HepG2 (cell line): ENCODE results near the gene SYCE1L. TPM values are rescaled to one million over a fixed set of nuclear protein-coding genes. Genes with fewer than 3 reads are reported as not detected.

ENCODE experiments used
- CSRNP1 ChIP-seq: sonication (generic); formaldehyde crosslinking; IDR thresholded peaks from 2 replicates; pipeline ENCODE4 v1.8.1; 2023; ENCODE audit warnings: mild to moderate bottlenecking, missing genetic modification reagents
- CTCF ChIP-seq: sonication (generic); formaldehyde crosslinking; IDR thresholded peaks from 2 replicates; pipeline ENCODE4 v1.5.0; 2020; ENCODE audit warnings: mild to moderate bottlenecking, missing genetic modification reagents, moderate library complexity
- DNMT1 ChIP-seq: sonication (generic); formaldehyde crosslinking; IDR thresholded peaks from 2 replicates; pipeline ENCODE4 v1.5.1; 2020; ENCODE audit warnings: mild to moderate bottlenecking, missing genetic modification reagents
- HDAC1 ChIP-seq: sonication (generic); formaldehyde crosslinking; IDR thresholded peaks from 2 replicates; pipeline ENCODE4 v1.5.1; 2020; ENCODE audit warnings: mild to moderate bottlenecking, missing genetic modification reagents
- HOXA3 ChIP-seq: sonication (generic); formaldehyde crosslinking; IDR thresholded peaks from 2 replicates; pipeline ENCODE4 v1.5.0; 2020; ENCODE audit warnings: missing genetic modification reagents
- KDM5B ChIP-seq: sonication (generic); formaldehyde crosslinking; IDR thresholded peaks from 2 replicates; pipeline ENCODE4 v1.4.0; 2020; ENCODE audit warnings: missing genetic modification reagents, mild to moderate bottlenecking, borderline replicate concordance
- TEAD3 ChIP-seq: optimal IDR thresholded peaks from 2 replicates; pipeline ENCODE3; 2016; ENCODE audit warnings: borderline replicate concordance
- THAP9 ChIP-seq: sonication (generic); formaldehyde crosslinking; IDR thresholded peaks from 2 replicates; pipeline ENCODE4; 2020; ENCODE audit warnings: missing genetic modification reagents, mild to moderate bottlenecking, borderline replicate concordance
- ZBTB38 ChIP-seq: sonication (generic); formaldehyde crosslinking; IDR thresholded peaks from 2 replicates; pipeline ENCODE4 v1.5.1; 2020; ENCODE audit warnings: mild to moderate bottlenecking, missing genetic modification reagents
- ZFP36L1 ChIP-seq: sonication (generic); formaldehyde crosslinking; IDR thresholded peaks from 2 replicates; pipeline ENCODE4 v1.8.0; 2022; ENCODE audit warnings: mild to moderate bottlenecking, missing genetic modification reagents, moderate library complexity
- ZNF143 ChIP-seq: sonication (generic); formaldehyde crosslinking; IDR thresholded peaks from 2 replicates; pipeline ENCODE4 v1.4.0; 2020; ENCODE audit warnings: missing genetic modification reagents
- ZNF546 ChIP-seq: sonication (generic); formaldehyde crosslinking; conservative IDR thresholded peaks from 2 replicates; pipeline ENCODE4 v1.8.1; 2023; ENCODE audit warnings: mild to moderate bottlenecking, missing genetic modification reagents
- ZNF749 ChIP-seq: sonication (generic); formaldehyde crosslinking; IDR thresholded peaks from 2 replicates; pipeline ENCODE4 v1.8.0; 2022; ENCODE audit warnings: mild to moderate bottlenecking, missing genetic modification reagents, moderate library complexity, borderline replicate concordance
- ZNF878 ChIP-seq: sonication (generic); formaldehyde crosslinking; IDR thresholded peaks from 2 replicates; pipeline ENCODE4 v1.8.1; 2023; ENCODE audit warnings: mild to moderate bottlenecking, missing genetic modification reagents, moderate library complexity
- polyA plus RNA-seq, 8 experiments: library from polyadenylated mRNA; depleted of rRNA in 3 of 8; stranded (reverse) in 7 of 8; unstranded in 1 of 8; fragments of >200 nt; fragmentation: Illumina TruSeq in 4 of 8; extraction: Trizol in 4 of 8; gene quantifications; 2 replicates each; pipeline versions ENCODE4 v1.2.1 to v1.2.3, GENCODE V29; 2011 to 2016; ENCODE audit warnings: low read depth in 4 of 8, missing spikeins in 1 of 8, mixed read lengths in 1 of 8; ENCODE audit not compliant: insufficient read depth in 1 of 8
- total RNA-seq, 5 experiments: library from RNA; depleted of rRNA; stranded (reverse); fragments of >200 nt; fragmentation: Illumina TruSeq; extraction: Trizol; gene quantifications; 2 replicates each; pipeline ENCODE4 v1.2.3, GENCODE V29; 2016; ENCODE audit warnings: low read depth in 1 of 5
- TF ChIP-seq, protein P1 (sequence below): sonication (generic); formaldehyde crosslinking; IDR thresholded peaks from 2 replicates; pipeline ENCODE4 v1.5.0; 2020; ENCODE audit warnings: mild to moderate bottlenecking, missing genetic modification reagents, borderline replicate concordance
- TF ChIP-seq, protein P2 (sequence below): sonication (generic); formaldehyde crosslinking; IDR thresholded peaks from 2 replicates; pipeline ENCODE4 v1.9.0; 2022; ENCODE audit warnings: missing genetic modification reagents, mild to moderate bottlenecking, borderline replicate concordance

The SYCE1L gene
- total and polyA plus RNA-seq, 2 of the 13 experiments (the other 11 are each of a cell fraction or from before 2014, with no cell fraction given): 0.22 TPM; not detected in 1

DNA sequence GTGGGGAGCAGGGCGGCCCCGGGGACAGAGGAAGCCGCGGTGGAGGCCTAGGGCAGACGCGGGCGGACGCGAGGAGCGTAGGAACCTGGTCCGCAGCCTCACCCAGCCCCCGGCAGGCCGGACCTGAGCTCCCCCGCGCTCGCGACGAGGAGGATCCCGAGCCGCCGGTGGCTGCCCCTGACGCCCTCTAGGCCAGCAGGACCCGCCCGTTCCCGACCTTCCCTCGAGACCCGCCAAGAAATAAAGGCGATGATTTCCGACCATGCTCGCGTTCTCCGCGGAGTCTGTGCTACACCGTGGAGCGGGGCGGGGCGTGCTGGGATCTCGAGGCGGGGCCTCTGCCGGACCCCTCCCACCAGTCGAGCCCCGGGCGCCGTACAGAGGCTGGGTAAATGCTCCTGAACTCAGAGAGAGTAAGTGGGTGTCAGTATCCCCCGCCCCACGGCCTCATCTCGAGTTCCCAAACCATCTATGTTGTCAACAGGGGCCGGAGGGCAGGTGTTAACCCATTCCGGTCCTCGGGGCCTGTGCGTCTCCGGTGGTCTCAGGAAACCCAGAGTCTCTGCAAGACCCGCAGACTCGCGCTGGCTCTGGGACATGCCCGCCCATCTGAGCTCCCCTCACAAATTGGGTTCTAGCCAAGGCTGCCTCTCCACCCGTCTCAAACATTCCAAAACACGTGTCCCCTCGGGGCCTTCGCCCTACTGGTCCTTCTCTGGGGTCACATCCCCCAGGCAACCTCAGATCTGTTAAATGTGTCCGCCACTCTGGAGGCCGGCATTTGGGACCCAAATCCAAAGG, 13.7 kb downstream of the SYCE1L start (continued):
- TF ChIP-seq, protein P1, sequence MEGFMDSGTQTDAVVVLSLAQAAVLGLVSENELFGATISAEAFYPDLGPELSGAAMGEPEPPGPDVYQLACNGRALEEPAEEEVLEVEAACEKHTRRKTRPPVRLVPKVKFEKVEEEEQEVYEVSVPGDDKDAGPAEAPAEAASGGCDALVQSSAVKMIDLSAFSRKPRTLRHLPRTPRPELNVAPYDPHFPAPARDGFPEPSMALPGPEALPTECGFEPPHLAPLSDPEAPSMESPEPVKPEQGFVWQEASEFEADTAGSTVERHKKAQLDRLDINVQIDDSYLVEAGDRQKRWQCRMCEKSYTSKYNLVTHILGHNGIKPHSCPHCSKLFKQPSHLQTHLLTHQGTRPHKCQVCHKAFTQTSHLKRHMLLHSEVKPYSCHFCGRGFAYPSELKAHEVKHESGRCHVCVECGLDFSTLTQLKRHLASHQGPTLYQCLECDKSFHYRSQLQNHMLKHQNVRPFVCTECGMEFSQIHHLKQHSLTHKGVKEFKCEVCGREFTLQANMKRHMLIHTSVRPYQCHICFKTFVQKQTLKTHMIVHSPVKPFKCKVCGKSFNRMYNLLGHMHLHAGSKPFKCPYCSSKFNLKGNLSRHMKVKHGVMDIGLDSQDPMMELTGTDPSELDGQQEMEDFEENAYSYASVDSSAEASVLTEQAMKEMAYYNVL (CRISPR knock-in tag): 0 out of 2 replicates have a peak, but pooled peaks have one; percentile 6
- TF ChIP-seq ZNF143: no peak
- TF ChIP-seq, protein P2, sequence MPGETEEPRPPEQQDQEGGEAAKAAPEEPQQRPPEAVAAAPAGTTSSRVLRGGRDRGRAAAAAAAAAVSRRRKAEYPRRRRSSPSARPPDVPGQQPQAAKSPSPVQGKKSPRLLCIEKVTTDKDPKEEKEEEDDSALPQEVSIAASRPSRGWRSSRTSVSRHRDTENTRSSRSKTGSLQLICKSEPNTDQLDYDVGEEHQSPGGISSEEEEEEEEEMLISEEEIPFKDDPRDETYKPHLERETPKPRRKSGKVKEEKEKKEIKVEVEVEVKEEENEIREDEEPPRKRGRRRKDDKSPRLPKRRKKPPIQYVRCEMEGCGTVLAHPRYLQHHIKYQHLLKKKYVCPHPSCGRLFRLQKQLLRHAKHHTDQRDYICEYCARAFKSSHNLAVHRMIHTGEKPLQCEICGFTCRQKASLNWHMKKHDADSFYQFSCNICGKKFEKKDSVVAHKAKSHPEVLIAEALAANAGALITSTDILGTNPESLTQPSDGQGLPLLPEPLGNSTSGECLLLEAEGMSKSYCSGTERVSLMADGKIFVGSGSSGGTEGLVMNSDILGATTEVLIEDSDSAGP (CRISPR knock-in tag): no peak
- TF ChIP-seq HDAC1: peak; percentile 38; the same call in 1 of the 2 replicates
- TF ChIP-seq ZNF546 (CRISPR knock-in tag): no peak
- peak; percentile 81; the same call in 1 of the 2 replicates for TF ChIP-seq CSRNP1 (CRISPR knock-in tag)
- TF ChIP-seq ZNF749: no peak
- TF ChIP-seq ZNF878 (CRISPR knock-in tag): no peak
- TF ChIP-seq ZFP36L1 (CRISPR knock-in tag): no peak
- 0 out of 2 replicates have a peak, but pooled peaks have one; percentile 27 for TF ChIP-seq THAP9 (CRISPR knock-in tag)
- TF ChIP-seq ZBTB38 (CRISPR knock-in tag): peak; percentile 14; the same call in 1 of the 2 replicates
- TF ChIP-seq HOXA3: no peak
- TF ChIP-seq CTCF (CRISPR knock-in tag): no peak
- TF ChIP-seq KDM5B (CRISPR knock-in tag): no peak
- no peak for TF ChIP-seq TEAD3
- no peak for TF ChIP-seq DNMT1 (CRISPR knock-in tag)
